IMR-90 (cell line): ENCODE results near the gene EIF4G3. TPM values are rescaled to one million over a fixed set of nuclear protein-coding genes. Genes with fewer than 3 reads are reported as not detected.

Source experiments
- ATAC-seq: fragments of 200-7000 bp; cut with Tn5 transposase; 2 replicates; pipeline ENCODE4 v1.9.1; 2020; ENCODE audit warnings: low read depth, mild to moderate bottlenecking, moderate library complexity
- BruUV-seq: library from RNA; stranded (reverse); fragments of 400-500 nt; replicated peaks from 2 replicates; lab custom pipeline; 2021; lab: Mats Ljungman, UMichigan
- CTCF ChIA-PET: fragments of 300-600 bp; formaldehyde crosslinking; extraction: SDS; loops from one replicate; lab custom pipeline; 2021; ENCODE audit warnings: antibody characterized with exemption; lab: Yijun Ruan, JAX
- POLR2A ChIA-PET: fragments of 300-600 bp; sonication (Branson Sonifier 250); formaldehyde crosslinking; loops from one replicate; lab custom pipeline; 2022; ENCODE audit warnings: antibody characterized with exemption; ENCODE audit not compliant: unreplicated experiment; lab: Charles Lee
- DNase-seq: peaks from one replicate; pipeline ENCODE4 v3.0.0; 2013
- H2AFZ ChIP-seq: replicated peaks from 2 replicates; pipeline ENCODE3; 2013; ENCODE audit warnings: low read length, mild to moderate bottlenecking; ENCODE audit not compliant: poor library complexity
- H2AK5ac ChIP-seq: 2 replicates; pipeline ENCODE4 v1.6.1; 2013; ENCODE audit warnings: low read depth, low read length, inconsistent platforms
- H2AK9ac ChIP-seq: replicated peaks from 2 replicates; pipeline ENCODE3; 2013; ENCODE audit warnings: mild to moderate bottlenecking, low read depth, low read length, moderate library complexity; ENCODE audit not compliant: poor library complexity
- H2BK120ac ChIP-seq: 2 replicates; pipeline ENCODE4 v1.6.1; 2013; ENCODE audit warnings: low read depth, low read length, inconsistent platforms
- H2BK15ac ChIP-seq: 3 replicates; pipeline ENCODE4 v1.6.1; 2013; ENCODE audit warnings: low read depth, low read length, inconsistent platforms
- H2BK20ac ChIP-seq: 2 replicates; pipeline ENCODE4 v1.6.1; 2013; ENCODE audit warnings: low read depth, mild to moderate bottlenecking, inconsistent platforms, low read length, moderate library complexity
- H2BK5ac ChIP-seq: 2 replicates; pipeline ENCODE4 v1.6.1; 2013; ENCODE audit warnings: mild to moderate bottlenecking, low read depth, low read length, inconsistent platforms; ENCODE audit not compliant: poor library complexity, severe bottlenecking
- H3K14ac ChIP-seq: replicated peaks from 2 replicates; pipeline ENCODE4 v1.6.1; 2013; ENCODE audit warnings: low read depth, low read length, inconsistent platforms
- H3K18ac ChIP-seq: 2 replicates; pipeline ENCODE4 v1.6.1; 2013; ENCODE audit warnings: low read depth, low read length, control low read depth
- H3K23ac ChIP-seq: 2 replicates; pipeline ENCODE4 v1.6.1; 2013; ENCODE audit warnings: low read depth, low read length, inconsistent platforms
- H3K27ac ChIP-seq: 2 replicates; pipeline ENCODE4 v1.5.1; 2013; ENCODE audit warnings: mild to moderate bottlenecking, control low read depth, low read length; ENCODE audit not compliant: insufficient read depth
- H3K27me3 ChIP-seq: 2 replicates; pipeline ENCODE4 v1.6.1; 2013; ENCODE audit warnings: low read length; ENCODE audit not compliant: control insufficient read depth, insufficient read depth
- H3K36me3 ChIP-seq: 2 replicates; pipeline ENCODE4 v1.6.1; 2013; ENCODE audit warnings: low read length, mixed read lengths; ENCODE audit not compliant: control insufficient read depth, insufficient read depth
- H3K4ac ChIP-seq: 2 replicates; pipeline ENCODE4 v1.6.1; 2013; ENCODE audit warnings: low read depth, low read length, inconsistent platforms
- H3K4me1 ChIP-seq: 2 replicates; pipeline ENCODE4 v1.6.1; 2013; ENCODE audit warnings: low read length, mixed read lengths; ENCODE audit not compliant: control insufficient read depth, insufficient read depth
- H3K4me2 ChIP-seq: 2 replicates; pipeline ENCODE4 v1.6.1; 2013; ENCODE audit warnings: low read depth, mild to moderate bottlenecking, control low read depth, low read length, moderate library complexity
- H3K4me3 ChIP-seq: 2 replicates; pipeline ENCODE4 v1.5.1; 2013; ENCODE audit warnings: low read depth, mild to moderate bottlenecking, control low read depth, low read length, moderate library complexity; ENCODE audit not compliant: insufficient read depth
- H3K56ac ChIP-seq: 2 replicates; pipeline ENCODE4 v1.6.1; 2013; ENCODE audit warnings: low read length, inconsistent platforms; ENCODE audit not compliant: insufficient read depth; ENCODE audit errors: extremely low read depth
- H3K79me1 ChIP-seq, 2 experiments: 2 replicates each; pipeline ENCODE4 v1.6.1; 2013; ENCODE audit warnings: low read length in 2 of 2, inconsistent platforms in 1 of 2, low read depth in 1 of 2
- H3K9ac ChIP-seq: 2 replicates; pipeline ENCODE4 v1.6.1; 2013; ENCODE audit warnings: low read depth, low read length, control low read depth
- H3K9me1 ChIP-seq: 2 replicates; pipeline ENCODE4 v1.6.1; 2013; ENCODE audit warnings: low read length, inconsistent platforms; ENCODE audit not compliant: insufficient read depth
- H3K9me3 ChIP-seq: 2 replicates; pipeline ENCODE4 v1.6.1; 2013; ENCODE audit warnings: low read length; ENCODE audit not compliant: control insufficient read depth, insufficient read depth
- H4K20me1 ChIP-seq: 2 replicates; pipeline ENCODE4 v1.6.1; 2013; ENCODE audit warnings: low read length, inconsistent platforms; ENCODE audit not compliant: insufficient read depth
- H4K5ac ChIP-seq: 2 replicates; pipeline ENCODE4 v1.6.1; 2013; ENCODE audit warnings: mild to moderate bottlenecking, low read depth, low read length, control low read depth
- H4K8ac ChIP-seq, 2 experiments: 2 replicates each; pipeline ENCODE4 v1.6.1; 2013; ENCODE audit warnings: low read depth in 2 of 2, low read length in 2 of 2, control low read depth in 1 of 2, inconsistent platforms in 1 of 2
- H4K91ac ChIP-seq: 2 replicates; pipeline ENCODE4 v1.6.1; 2013; ENCODE audit warnings: low read depth, low read length, inconsistent platforms; ENCODE audit not compliant: insufficient read depth
- MAZ ChIP-seq: IDR thresholded peaks from 2 replicates; pipeline ENCODE4 v1.6.1; 2012; ENCODE audit warnings: low read depth, mild to moderate bottlenecking, low read length, improper control_type of control experiment, moderate library complexity, borderline replicate concordance
- MXI1 ChIP-seq: IDR thresholded peaks from 2 replicates; pipeline ENCODE4 v1.6.1; 2012; ENCODE audit warnings: low read depth, mild to moderate bottlenecking, low read length, moderate library complexity, borderline replicate concordance
- POLR2A ChIP-seq: IDR thresholded peaks from 2 replicates; pipeline ENCODE4 v1.6.1; 2012; ENCODE audit warnings: mild to moderate bottlenecking, low read depth, low read length
- RAD21 ChIP-seq: IDR thresholded peaks from 2 replicates; pipeline ENCODE4 v1.6.1; 2012; ENCODE audit warnings: low read length, improper control_type of control experiment
- RFX5 ChIP-seq: IDR thresholded peaks from 2 replicates; pipeline ENCODE4 v1.8.0; 2012; ENCODE audit warnings: low read depth, mild to moderate bottlenecking, low read length, moderate library complexity
- SMC3 ChIP-seq: fragments of 150-350 bp; IDR thresholded peaks from 2 replicates; pipeline ENCODE4 v1.6.1; 2016; ENCODE audit warnings: low read depth, mild to moderate bottlenecking, antibody characterized with exemption, low read length, moderate library complexity
- WGBS, 2 experiments: methylation state at CpG; one replicate each; pipeline versions ENCODE4 v1.1.5 to v1.1.7; 2013; ENCODE audit warnings: missing lambda C conversion rate in 2 of 2; ENCODE audit not compliant: insufficient read length in 1 of 2; ENCODE audit errors: extremely low coverage in 2 of 2; 5-methylcytosine and 5-hydroxymethylcytosine counted together
- dilution Hi-C: fragments of 300-500 bp; cut with HindIII; formaldehyde crosslinking; loops from one replicate; pipeline ENCODE4 v1.14.3; 2018; ENCODE audit warnings: low sequenced_read_pairs; ENCODE audit not compliant: unreplicated experiment
- in situ Hi-C: fragments of 300-500 bp; cut with MboI; formaldehyde crosslinking; loops from 3 replicates; pipeline ENCODE4 v1.14.3; 2019; ENCODE audit warnings: low sequenced_read_pairs, inconsistent platforms, mixed read lengths
- intact Hi-C: fragments of 100-400 bp; cut with micrococcal nuclease; formaldehyde crosslinking; loops from 2 replicates; pipeline ENCODE4 v1.10.0; 2022
- polyA plus RNA-seq, 3 experiments: library from polyadenylated mRNA; depleted of rRNA; stranded (reverse); fragments of >200 nt; gene quantifications; 2 replicates each; pipeline ENCODE4 v1.2.3, GENCODE V29; 2012; ENCODE audit warnings: low replicate concordance in 1 of 3
- total RNA-seq: library from RNA; depleted of rRNA; stranded (reverse); fragments of >200 nt; gene quantifications from 2 replicates; pipeline ENCODE4 v1.2.3, GENCODE V29; 2012
- TF ChIP-seq, protein P1 (sequence below): fragments of 150-350 bp; IDR thresholded peaks from 2 replicates; pipeline ENCODE4 v1.6.1; 2016; ENCODE audit warnings: low read depth, mild to moderate bottlenecking, low read length, moderate library complexity, borderline replicate concordance
- TF ChIP-seq, protein P2 (sequence below): fragments of 150-350 bp; IDR thresholded peaks from 2 replicates; pipeline ENCODE4 v1.6.1; 2017; ENCODE audit warnings: mild to moderate bottlenecking, antibody characterized with exemption, low read length, low read depth
- TF ChIP-seq, protein P3 (sequence below): conservative IDR thresholded peaks from 2 replicates; pipeline ENCODE4 v1.5.1; 2012; ENCODE audit warnings: mild to moderate bottlenecking, low read depth, low read length, improper control_type of control experiment

EIF4G3 gene
- total and polyA plus RNA-seq, 2 of the 4 experiments (the other 2 are of a cell fraction) = 25.8 to 49.2 TPM

DNA sequence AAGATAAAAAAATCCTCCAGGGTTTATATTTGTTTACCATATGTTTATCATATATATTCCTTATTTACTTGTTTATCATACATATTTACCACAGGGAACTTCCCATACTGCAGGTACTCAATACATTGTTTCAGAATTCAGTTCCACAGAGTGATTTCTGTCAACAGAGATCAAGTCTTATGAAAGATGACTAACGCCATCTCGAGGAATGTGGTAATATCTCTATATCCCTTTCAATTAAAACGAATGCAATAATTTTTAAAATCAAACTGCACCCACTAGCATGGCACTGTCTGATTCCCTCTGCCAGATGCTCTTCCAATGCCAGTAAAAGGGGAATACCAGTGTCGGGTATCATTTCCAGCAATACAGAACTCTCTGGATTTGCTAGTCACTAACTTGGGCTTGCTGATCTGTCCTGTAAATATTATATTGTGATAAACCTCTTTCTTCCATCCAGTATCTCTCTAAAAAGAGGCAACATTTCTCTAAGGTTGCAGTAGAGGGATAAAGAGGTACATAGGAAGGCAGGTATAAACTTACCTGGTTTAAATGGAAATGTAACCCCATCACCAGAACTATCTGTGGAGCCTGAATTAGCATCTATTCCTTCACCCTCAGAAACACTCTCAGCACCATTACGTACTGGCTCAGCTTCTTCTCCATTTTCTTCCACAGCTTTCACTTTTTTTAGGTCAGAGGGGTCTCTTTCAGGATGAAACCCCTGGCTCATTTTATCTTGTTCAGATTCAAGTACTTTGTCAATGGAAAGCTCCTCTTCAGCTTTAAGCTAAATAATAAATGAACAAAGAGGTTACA lies 277.3 kb downstream of the EIF4G3 start (continued):
- no peak for TF ChIP-seq RFX5

DNA sequence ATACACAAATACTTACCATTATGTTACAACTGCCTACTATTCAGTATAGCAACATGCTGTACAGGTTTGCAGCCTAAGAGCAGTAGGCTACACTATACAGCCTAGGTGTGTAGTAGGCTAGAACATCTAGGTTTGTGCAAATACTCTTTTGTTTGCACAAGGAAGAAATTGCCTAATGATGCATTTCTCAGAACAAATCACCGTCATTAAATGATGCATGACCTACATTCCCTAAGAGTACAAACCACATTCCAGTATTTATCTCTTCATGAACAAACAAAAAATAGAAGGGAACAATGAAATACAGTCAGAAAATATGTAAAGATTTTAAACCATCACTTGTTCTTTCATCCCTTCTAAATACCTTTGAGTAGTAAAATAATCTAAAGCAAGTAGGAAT lies 279.9 kb downstream of the EIF4G3 start:
- Histone ChIP-seq H3K14ac (no peak overlapping the region), H2AFZ (no peak overlapping the region), H2AK9ac (no peak overlapping the region), H3K4me3 (no peak overlapping the region), H3K56ac (no peak overlapping the region), H4K20me1 (peaks cover 4% of the 10 kb centered on the region; the same call in 1 of the 2 replicates), H3K9me3 (no peaks in the 10 kb centered on the region), H3K18ac (no peak overlapping the region), H3K4me1 (no peaks in the 10 kb centered on the region), H2BK120ac (no peak overlapping the region), H3K36me3 (peaks cover 24% of the 10 kb centered on the region), H3K9me1 (no peaks in the 10 kb centered on the region; the same call in 1 of the 2 replicates), H3K9ac (no peak overlapping the region), H3K27ac (no peak overlapping the region), H2BK15ac (no peak overlapping the region), H4K5ac (no peak overlapping the region), H3K23ac (no peak overlapping the region), H4K91ac (no peak overlapping the region), H3K79me1 (peaks cover 0 to 15% of the 10 kb centered on the region in 2 experiments; a peak in 2 of 4 replicates), H2BK20ac (no peak overlapping the region), H2BK5ac (no peak overlapping the region), H3K27me3 (no peaks in the 10 kb centered on the region), H3K4ac (no peak overlapping the region), H3K4me2 (no peak overlapping the region; the same call in 1 of the 2 replicates), H4K8ac (no peak overlapping the region), H2AK5ac (no peak overlapping the region)
- in situ Hi-C loops (no loop called here), intact Hi-C loops (no loop called here), dilution Hi-C loops (no loop called here)
- TF ChIP-seq, protein P1, sequence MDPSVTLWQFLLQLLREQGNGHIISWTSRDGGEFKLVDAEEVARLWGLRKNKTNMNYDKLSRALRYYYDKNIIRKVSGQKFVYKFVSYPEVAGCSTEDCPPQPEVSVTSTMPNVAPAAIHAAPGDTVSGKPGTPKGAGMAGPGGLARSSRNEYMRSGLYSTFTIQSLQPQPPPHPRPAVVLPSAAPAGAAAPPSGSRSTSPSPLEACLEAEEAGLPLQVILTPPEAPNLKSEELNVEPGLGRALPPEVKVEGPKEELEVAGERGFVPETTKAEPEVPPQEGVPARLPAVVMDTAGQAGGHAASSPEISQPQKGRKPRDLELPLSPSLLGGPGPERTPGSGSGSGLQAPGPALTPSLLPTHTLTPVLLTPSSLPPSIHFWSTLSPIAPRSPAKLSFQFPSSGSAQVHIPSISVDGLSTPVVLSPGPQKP = no peak
- TF ChIP-seq MAZ = no peak
- TF ChIP-seq MXI1 = no peak
- TF ChIP-seq, protein P2, sequence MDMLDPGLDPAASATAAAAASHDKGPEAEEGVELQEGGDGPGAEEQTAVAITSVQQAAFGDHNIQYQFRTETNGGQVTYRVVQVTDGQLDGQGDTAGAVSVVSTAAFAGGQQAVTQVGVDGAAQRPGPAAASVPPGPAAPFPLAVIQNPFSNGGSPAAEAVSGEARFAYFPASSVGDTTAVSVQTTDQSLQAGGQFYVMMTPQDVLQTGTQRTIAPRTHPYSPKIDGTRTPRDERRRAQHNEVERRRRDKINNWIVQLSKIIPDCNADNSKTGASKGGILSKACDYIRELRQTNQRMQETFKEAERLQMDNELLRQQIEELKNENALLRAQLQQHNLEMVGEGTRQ = no peak
- TF ChIP-seq SMC3 = no peak
- TF ChIP-seq, protein P3, sequence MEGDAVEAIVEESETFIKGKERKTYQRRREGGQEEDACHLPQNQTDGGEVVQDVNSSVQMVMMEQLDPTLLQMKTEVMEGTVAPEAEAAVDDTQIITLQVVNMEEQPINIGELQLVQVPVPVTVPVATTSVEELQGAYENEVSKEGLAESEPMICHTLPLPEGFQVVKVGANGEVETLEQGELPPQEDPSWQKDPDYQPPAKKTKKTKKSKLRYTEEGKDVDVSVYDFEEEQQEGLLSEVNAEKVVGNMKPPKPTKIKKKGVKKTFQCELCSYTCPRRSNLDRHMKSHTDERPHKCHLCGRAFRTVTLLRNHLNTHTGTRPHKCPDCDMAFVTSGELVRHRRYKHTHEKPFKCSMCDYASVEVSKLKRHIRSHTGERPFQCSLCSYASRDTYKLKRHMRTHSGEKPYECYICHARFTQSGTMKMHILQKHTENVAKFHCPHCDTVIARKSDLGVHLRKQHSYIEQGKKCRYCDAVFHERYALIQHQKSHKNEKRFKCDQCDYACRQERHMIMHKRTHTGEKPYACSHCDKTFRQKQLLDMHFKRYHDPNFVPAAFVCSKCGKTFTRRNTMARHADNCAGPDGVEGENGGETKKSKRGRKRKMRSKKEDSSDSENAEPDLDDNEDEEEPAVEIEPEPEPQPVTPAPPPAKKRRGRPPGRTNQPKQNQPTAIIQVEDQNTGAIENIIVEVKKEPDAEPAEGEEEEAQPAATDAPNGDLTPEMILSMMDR = no peak
- no peak for TF ChIP-seq POLR2A
- no peak for TF ChIP-seq RFX5
- TF ChIP-seq RAD21 = no peak
- no CpG with 5 or more reads among the region's 1 CpG for WGBS, 2 experiments
- ChIA-PET POLR2A (no interaction called here), CTCF (no interaction called here)
- no TSS peak for BruUV-seq
- DNase-seq (no peak), ATAC-seq (peak; percentile 49)
